ENCODE measurements around the gene ASB12. TPM values are rescaled to one million over a fixed set of nuclear protein-coding genes. Genes with fewer than 3 reads are reported as not detected.

The ASB12 gene
- total and polyA plus RNA-seq, 2 of the 8 experiments (the other 6 are each of a cell fraction or from before 2014, with no cell fraction given) = 1.3 to 1.7 TPM

DNA sequence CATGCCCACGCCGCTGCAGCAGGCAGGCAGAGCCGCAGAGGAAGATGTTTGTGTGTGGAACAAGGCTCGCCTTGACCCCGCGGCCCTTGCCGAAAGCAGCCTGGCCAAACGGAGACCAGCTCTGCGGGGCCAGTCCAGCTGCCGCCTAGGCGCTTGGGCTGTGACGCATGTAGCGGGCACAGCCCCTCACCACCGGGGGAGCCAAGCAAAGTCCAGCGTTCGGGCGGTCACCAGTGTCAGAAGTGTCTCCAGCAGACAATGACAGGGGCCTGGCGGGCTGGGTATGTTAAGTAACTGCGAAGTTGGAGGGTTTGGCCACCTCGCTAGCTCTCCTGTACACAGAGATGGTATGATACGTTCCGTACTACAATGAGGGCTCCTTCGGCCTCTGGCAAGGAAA is 26.2 kb downstream of the ASB12 start:
- H2AFZ ChIP-seq (ENCODE audit: low read length) = no peak overlapping the region
- ChIA-PET CTCF (ENCODE audit: partially characterized antibody) (interaction anchor here (0.7 to 2.2 kb wide), 3 partner anchors 111 to 274 kb away, joined by 3 to 9 read pairs (median 3); no protein-coding TSS in a partner anchor), POLR2A (ENCODE audit: partially characterized antibody) (no interaction called here)
- H3K4me2 ChIP-seq (ENCODE audit: insufficient read depth in 1 of 2, low read depth in 2 of 2, low read length in 2 of 2) = peak overlapping the region; percentile 82 to 87
- no peak overlapping the region for H2BK20ac ChIP-seq (ENCODE audit: low read length)
- no peaks in the 10 kb centered on the region for H3K36me3 ChIP-seq (ENCODE audit: control insufficient read depth in 2 of 4, insufficient read depth in 4 of 4, low read length in 3 of 4)
- H3K27me3 ChIP-seq (replicated peaks in 1 of 4; ENCODE audit: control insufficient read depth in 3 of 4, extremely low read depth in 1 of 4, insufficient read depth in 3 of 4, low read length in 3 of 4) = peaks cover 0 to 9% (median 7%) of the 10 kb centered on the region in 4 experiments; a peak in 3 of 7 replicates
- FAIRE-seq = no peak
- H4K20me1 ChIP-seq (replicated peaks in 1 of 2; ENCODE audit: control insufficient read depth in 1 of 2, insufficient read depth in 2 of 2, low read length in 2 of 2) = peaks cover 3 to 8% of the 10 kb centered on the region in 2 experiments
- no peak overlapping the region for H3K4ac ChIP-seq (replicated peaks; ENCODE audit: insufficient read length, low read depth, low read length)
- no peak overlapping the region for H4K8ac ChIP-seq (ENCODE audit: extremely low read depth, insufficient read depth, low read length)
- no peak overlapping the region for H3K27ac ChIP-seq (ENCODE audit: low read depth, low read length)
- no peak overlapping the region for H3K14ac ChIP-seq (ENCODE audit: insufficient read length)
- peaks cover 0 to 5% (median 0%) of the 10 kb centered on the region in 4 experiments; a peak in 3 of 7 replicates for H3K4me1 ChIP-seq (replicated peaks in 1 of 4; ENCODE audit: control insufficient read depth in 3 of 4, insufficient read depth in 4 of 4, low read length in 3 of 4)
- H2BK120ac ChIP-seq (replicated peaks; ENCODE audit: low read depth, low read length) = no peak overlapping the region
- H2BK5ac ChIP-seq (ENCODE audit: low read depth, low read length) = no peak overlapping the region
- H4K5ac ChIP-seq (ENCODE audit: insufficient read length, low read depth, low read length) = no peak overlapping the region
- H4K91ac ChIP-seq (replicated peaks; ENCODE audit: insufficient read length, low read length) = no peak overlapping the region
- no peaks in the 10 kb centered on the region for H3K9me3 ChIP-seq (ENCODE audit: insufficient read depth in 2 of 2, low read depth in 1 of 2, low read length in 1 of 2)
- no peak overlapping the region for H2BK15ac ChIP-seq (ENCODE audit: low read length)
- H3K56ac ChIP-seq (replicated peaks; ENCODE audit: insufficient read length, low read depth, low read length) = no peak overlapping the region
- H3K4me3 ChIP-seq (ENCODE audit: extremely low read depth in 1 of 4, insufficient read depth in 2 of 4, low read depth in 3 of 4, low read length in 4 of 4) = peak overlapping the region; percentile 47 to 75 (median 54); a peak in 7 of 8 replicates
- H3K18ac ChIP-seq (ENCODE audit: extremely low read depth, low read length) = no peak overlapping the region
- no peaks in the 10 kb centered on the region for H3K79me1 ChIP-seq (ENCODE audit: low read depth, low read length)
- no peak overlapping the region for H3K23ac ChIP-seq (ENCODE audit: insufficient read length)
- peak in 1 of 2 experiments; percentile 41 for DNase-seq (ENCODE audit: low read depth in 1 of 2, low spot score in 2 of 2)
- peaks cover 3% of the 10 kb centered on the region; the same call in 1 of the 2 replicates for H3K23me2 ChIP-seq (ENCODE audit: low read depth, low read length)
- TF ChIP-seq SP4 (IDR thresholded peaks at IDR 0.05; ENCODE audit: low read length) (no peak), EP300 (IDR thresholded peaks at IDR 0.05; ENCODE audit: borderline replicate concordance in 1 of 2, low read depth in 2 of 2, low read length in 2 of 2) (no peak), NANOG (IDR thresholded peaks at IDR 0.05; ENCODE audit: insufficient read depth, low read depth, low read length, poor library complexity, severe bottlenecking) (no peak), JUN (IDR thresholded peaks at IDR 0.05; ENCODE audit: low read depth, low read length) (no peak), KDM4A (IDR thresholded peaks at IDR 0.05; ENCODE audit: low read depth, low read length, severe bottlenecking) (peak; percentile 2)
- no peak overlapping the region for H2AK5ac ChIP-seq (ENCODE audit: low read depth, low read length)
- H2BK12ac ChIP-seq (ENCODE audit: low read depth, low read length) = no peak overlapping the region
- 23% methylated on average over 3 of the region's 23 CpGs; no CpG with 5 or more reads in 1 of the 2 experiments for WGBS, 2 experiments (ENCODE audit: extremely low coverage in 1 of 2, insufficient coverage in 1 of 2, insufficient read length in 1 of 2, insufficient replicate concordance in 2 of 2, low coverage in 1 of 2, low lambda C conversion rate in 2 of 2, missing lambda C conversion rate in 1 of 2)
- H3K9ac ChIP-seq (replicated peaks in 1 of 4; ENCODE audit: extremely low read depth in 1 of 4, low read depth in 3 of 4, low read length in 3 of 4) = no peak overlapping the region
- H3K79me2 ChIP-seq (ENCODE audit: control insufficient read depth in 1 of 2, insufficient read depth in 2 of 2, low read length in 2 of 2) = no peaks in the 10 kb centered on the region
